Suprapubic skin (tissue), 4 donors: ENCODE results near the gene NRXN3. TPM values are rescaled to one million over a fixed set of nuclear protein-coding genes. Genes with fewer than 3 reads are reported as not detected.

Experiments used
- DNase-seq, 2 donors: peaks; one replicate each; pipeline ENCODE4 v3.0.0-alpha.2; 2019; ENCODE audit warnings: low spot score in 2 of 2
- H3K27ac ChIP-seq: fragments of 200-600 bp; sonication (generic); one replicate; pipeline ENCODE4 v1.5.1; 2019
- H3K27me3 ChIP-seq: fragments of 200-600 bp; sonication (generic); one replicate; pipeline ENCODE4 v1.5.1; 2019
- H3K36me3 ChIP-seq: fragments of 200-600 bp; sonication (generic); one replicate; pipeline ENCODE4 v1.5.1; 2019
- H3K4me1 ChIP-seq: fragments of 200-600 bp; sonication (generic); one replicate; pipeline ENCODE4 v1.5.1; 2019
- H3K4me3 ChIP-seq: fragments of 200-600 bp; sonication (generic); one replicate; pipeline ENCODE4 v1.5.1; 2019; ENCODE audit warnings: mild to moderate bottlenecking
- H3K9me3 ChIP-seq: fragments of 200-600 bp; sonication (generic); one replicate; pipeline ENCODE4 v1.5.1; 2019
- CTCF ChIP-seq, 2 donors: fragments of 200-600 bp in 1 of 2; fragments of 450-650 bp in 1 of 2; sonication (generic) in 1 of 2; IDR thresholded peaks; one replicate each; pipeline ENCODE4 v1.5.1; 2016 to 2019; ENCODE audit warnings: antibody characterized with exemption in 2 of 2, mild to moderate bottlenecking in 1 of 2, moderate library complexity in 1 of 2
- EP300 ChIP-seq: sonication (generic); formaldehyde crosslinking; IDR thresholded peaks from one replicate; pipeline ENCODE4 v1.6.1; 2017; ENCODE audit warnings: antibody characterized with exemption
- POLR2A ChIP-seq, 2 donors: fragments of 450-650 bp; IDR thresholded peaks; one replicate each; pipeline ENCODE4 v1.6.1; 2017; ENCODE audit warnings: antibody characterized with exemption in 2 of 2, mild to moderate bottlenecking in 2 of 2, moderate library complexity in 2 of 2
- POLR2AphosphoS5 ChIP-seq, 3 donors: sonication (generic); formaldehyde crosslinking; IDR thresholded peaks; one replicate each; pipeline ENCODE4 v1.6.1; 2017; ENCODE audit warnings: antibody characterized with exemption in 3 of 3
- WGBS: methylation state at CpG from one replicate; pipeline ENCODE4 v1.1.5; 2018; 5-methylcytosine and 5-hydroxymethylcytosine counted together
- total RNA-seq, 4 donors: library from RNA; depleted of rRNA; stranded (reverse); fragments of >200 nt; gene quantifications; one replicate each; pipeline ENCODE4 v1.1.0, GENCODE V29; 2016

Gene NRXN3
- total RNA-seq, 4 donors from 2014 or later = 0.79 to 4.3 (median 3.3) TPM

- Histone ChIP-seq H3K27me3 (no peaks in the 10 kb centered on the region), H3K27ac (no peak overlapping the region), H3K9me3 (no peaks in the 10 kb centered on the region), H3K4me3 (no peak overlapping the region), H3K4me1 (no peaks in the 10 kb centered on the region), H3K36me3 (no peaks in the 10 kb centered on the region)
- 82% methylated on average over 1 of the region's 1 CpG for WGBS
- TF ChIP-seq POLR2A (IDR thresholded peaks at IDR 0.05) = no peak
- no peak for TF ChIP-seq CTCF (IDR thresholded peaks at IDR 0.05)
- TF ChIP-seq EP300 = no peak
- no peak for TF ChIP-seq POLR2AphosphoS5 (IDR thresholded peaks at IDR 0.05)
- DNase-seq = no peak
Measured at GRCh38 chr14:79702197-79702596, 1532.0 kb downstream of the NRXN3 start.

GRCh38 chr14:79703209-79703608 lies 1533.0 kb downstream of the NRXN3 start:
- DNase-seq = no peak
- H3K4me1 ChIP-seq = no peaks in the 10 kb centered on the region
- no peak overlapping the region for H3K27ac ChIP-seq
- no peaks in the 10 kb centered on the region for H3K9me3 ChIP-seq
- WGBS = 92% methylated on average over 7 of the region's 7 CpGs
- H3K27me3 ChIP-seq = no peaks in the 10 kb centered on the region
- no peaks in the 10 kb centered on the region for H3K36me3 ChIP-seq
- no peak overlapping the region for H3K4me3 ChIP-seq
- TF ChIP-seq POLR2A (IDR thresholded peaks at IDR 0.05) = no peak
- no peak for TF ChIP-seq EP300
- no peak for TF ChIP-seq CTCF (IDR thresholded peaks at IDR 0.05)
- TF ChIP-seq POLR2AphosphoS5 (IDR thresholded peaks at IDR 0.05) = no peak

- Histone ChIP-seq H3K9me3 (no peaks in the 10 kb centered on the region), H3K36me3 (no peaks in the 10 kb centered on the region), H3K4me3 (no peak overlapping the region), H3K27me3 (no peaks in the 10 kb centered on the region), H3K4me1 (no peaks in the 10 kb centered on the region), H3K27ac (no peak overlapping the region)
- no peak for TF ChIP-seq EP300
- no peak for TF ChIP-seq POLR2A (IDR thresholded peaks at IDR 0.05)
- TF ChIP-seq POLR2AphosphoS5 (IDR thresholded peaks at IDR 0.05) = no peak
- TF ChIP-seq CTCF (IDR thresholded peaks at IDR 0.05) = no peak
- no peak for DNase-seq
- WGBS = 39% methylated on average over 6 of the region's 6 CpGs
Measured at GRCh38 chr14:79704041-79704807, 1534.1 kb downstream of the NRXN3 start.

- H3K4me1 ChIP-seq = no peaks in the 10 kb centered on the region
- TF ChIP-seq POLR2A (IDR thresholded peaks at IDR 0.05) (no peak), CTCF (IDR thresholded peaks at IDR 0.05) (no peak), EP300 (no peak), POLR2AphosphoS5 (IDR thresholded peaks at IDR 0.05) (no peak)
- no peak for DNase-seq
- H3K9me3 ChIP-seq = no peaks in the 10 kb centered on the region
- H3K27ac ChIP-seq = no peak overlapping the region
- WGBS = 78% methylated on average over 11 of the region's 11 CpGs
- no peaks in the 10 kb centered on the region for H3K36me3 ChIP-seq
- H3K27me3 ChIP-seq = no peaks in the 10 kb centered on the region
- no peak overlapping the region for H3K4me3 ChIP-seq
Measured at GRCh38 chr14:79705126-79705894, 1535.1 kb downstream of the NRXN3 start.

GRCh38 chr14:79706382-79706781 lies 1536.2 kb downstream of the NRXN3 start:
- WGBS = 59% methylated on average over 2 of the region's 2 CpGs
- Histone ChIP-seq H3K4me1 (no peaks in the 10 kb centered on the region), H3K27ac (no peak overlapping the region), H3K9me3 (no peaks in the 10 kb centered on the region), H3K27me3 (no peaks in the 10 kb centered on the region), H3K36me3 (no peaks in the 10 kb centered on the region), H3K4me3 (no peak overlapping the region)
- TF ChIP-seq EP300 (no peak), POLR2AphosphoS5 (IDR thresholded peaks at IDR 0.05) (no peak)
- no peak for DNase-seq
